Measurements from ENCODE around the gene OSTC. TPM values are rescaled to one million over a fixed set of nuclear protein-coding genes. Genes with fewer than 3 reads are reported as not detected.

Gene OSTC
- total and polyA plus RNA-seq, 2 of the 13 experiments (the other 11 are each of a cell fraction or from before 2014, with no cell fraction given) = 208 to 380 TPM

- H3K27ac ChIP-seq (ENCODE audit: extremely low read length, insufficient read depth, low read length) = no peak overlapping the region
- H3K9me3 ChIP-seq (ENCODE audit: low read length) = no peaks in the 10 kb centered on the region
- no peak overlapping the region for H3K9ac ChIP-seq (ENCODE audit: insufficient read depth, low read depth, low read length)
- WGBS (ENCODE audit: low lambda C conversion rate) = 55% methylated on average over 4 of the region's 4 CpGs
- no TSS peak for BruUV-seq (replicated peaks)
- H2AFZ ChIP-seq (ENCODE audit: low read length) = no peak overlapping the region
- intact Hi-C loops (cut with micrococcal nuclease; ENCODE audit: unreplicated experiment) (no loop called here), in situ Hi-C loops (cut with HindIII; ENCODE audit: extremely low pct_ligation_motif_present, low pct_unique_long_range_greater_than_20kb) (no loop called here)
- no peak for FAIRE-seq
- H4K20me1 ChIP-seq (ENCODE audit: insufficient read depth, low read length) = no peaks in the 10 kb centered on the region
- TF ChIP-seq ZSCAN9 (CRISPR knock-in tag; IDR thresholded peaks at IDR 0.05; ENCODE audit: borderline replicate concordance) (no peak), IKZF4 (CRISPR knock-in tag; IDR thresholded peaks at IDR 0.05; ENCODE audit: borderline replicate concordance, low read depth, not compliant biosample characterization) (no peak), SIX1 (CRISPR knock-in tag; IDR thresholded peaks at IDR 0.05; ENCODE audit: borderline replicate concordance) (no peak), LRRFIP1 (CRISPR knock-in tag; conservative IDR thresholded peaks at IDR 0.05) (no peak), SALL1 (CRISPR knock-in tag; IDR thresholded peaks at IDR 0.05) (no peak), ATF4 (CRISPR knock-in tag; IDR thresholded peaks at IDR 0.05) (no peak), KDM5B (CRISPR knock-in tag; IDR thresholded peaks at IDR 0.05; ENCODE audit: borderline replicate concordance) (no peak), KLF11 (CRISPR knock-in tag; IDR thresholded peaks at IDR 0.05) (no peak), ZSCAN20 (CRISPR knock-in tag; IDR thresholded peaks at IDR 0.05; ENCODE audit: borderline replicate concordance) (no peak), ZNF580 (CRISPR knock-in tag; IDR thresholded peaks at IDR 0.05; ENCODE audit: borderline replicate concordance, low read depth) (no peak)
- H3K27me3 ChIP-seq (ENCODE audit: control insufficient read depth in 1 of 2, insufficient read depth in 2 of 2, low read length in 2 of 2) = no peaks in the 10 kb centered on the region
- no peak for ATAC-seq
- no peaks in the 10 kb centered on the region for H3K36me3 ChIP-seq (replicated peaks in 1 of 2; ENCODE audit: control insufficient read depth in 1 of 2, insufficient read depth in 2 of 2, low read length in 2 of 2)
- no peaks in the 10 kb centered on the region for H3K4me1 ChIP-seq (ENCODE audit: insufficient read depth, low read length)
- H3K4me3 ChIP-seq (replicated peaks in 1 of 3; ENCODE audit: insufficient read depth in 1 of 3, low read depth in 2 of 3, low read length in 3 of 3) = no peak overlapping the region
- H3K4me2 ChIP-seq (ENCODE audit: low read depth, low read length) = no peak overlapping the region
- POLR2A ChIA-PET = no interaction called here
- no peak for DNase-seq (ENCODE audit: low spot score)
- H3K79me2 ChIP-seq (ENCODE audit: insufficient read depth, low read length) = no peaks in the 10 kb centered on the region
- CTCF ChIA-PET (ENCODE audit: low intra/inter-chr PET ratio, low total read pairs) = no interaction called here
Measured at GRCh38 chr4:108607079-108607815, 43.2 kb upstream of the OSTC start.

All from HepG2 (cell line).